A549 (cell line): ENCODE results near the gene LRRC74A.

ENCODE experiments used
- BHLHE40 ChIP-seq: IDR thresholded peaks from 2 replicates; pipeline ENCODE4 v1.6.1; 2012; ENCODE audit warnings: low read depth, low read length, inconsistent platforms
- CEBPB ChIP-seq, 2 experiments: fragments of >200 bp in 1 of 2; sonication (Bioruptor Twin) in 1 of 2; formaldehyde crosslinking in 1 of 2; IDR thresholded peaks; 2 replicates each; pipeline ENCODE4 v1.6.1; 2012 to 2016
- CTCF ChIP-seq: fragments of >200 bp; sonication (Bioruptor Twin); formaldehyde crosslinking; IDR thresholded peaks from 3 replicates; pipeline ENCODE4 v1.5.1; 2016
- ESRRA ChIP-seq: fragments of 150-350 bp; IDR thresholded peaks from 2 replicates; pipeline ENCODE4 v1.6.1; 2014; ENCODE audit warnings: mild to moderate bottlenecking, low read length, borderline replicate concordance
- HDAC2 ChIP-seq: fragments of 200-600 bp; sonication (generic); IDR thresholded peaks from 2 replicates; pipeline ENCODE4 v1.6.1; 2016
- KDM1A ChIP-seq: fragments of 200-600 bp; sonication (generic); IDR thresholded peaks from 2 replicates; pipeline ENCODE4 v1.6.1; 2016; ENCODE audit warnings: low read depth, mild to moderate bottlenecking
- KDM5A ChIP-seq: fragments of 200-600 bp; sonication (generic); IDR thresholded peaks from 2 replicates; pipeline ENCODE4 v1.6.1; 2016; ENCODE audit warnings: antibody characterized with exemption, mild to moderate bottlenecking
- MAX ChIP-seq: IDR thresholded peaks from 2 replicates; pipeline ENCODE4 v1.6.1; 2012
- POLR2AphosphoS2 ChIP-seq: conservative IDR thresholded peaks from 2 replicates; pipeline ENCODE4 v1.6.1; 2012; ENCODE audit warnings: low read length, improper control_type of control experiment, inconsistent platforms
- REST ChIP-seq: fragments of 200-600 bp; sonication (generic); IDR thresholded peaks from 2 replicates; pipeline ENCODE4 v1.6.1; 2016; ENCODE audit warnings: antibody characterized with exemption, mild to moderate bottlenecking, moderate library complexity
- RFX5 ChIP-seq: fragments of 450-650 bp; IDR thresholded peaks from 2 replicates; pipeline ENCODE4 v1.7.1; 2014; ENCODE audit warnings: antibody characterized with exemption, mild to moderate bottlenecking, moderate library complexity
- SREBF2 ChIP-seq: fragments of 450-650 bp; IDR thresholded peaks from 2 replicates; pipeline ENCODE4 v1.6.1; 2014; ENCODE audit warnings: mild to moderate bottlenecking, moderate library complexity
- USF2 ChIP-seq: fragments of 450-650 bp; IDR thresholded peaks from 2 replicates; pipeline ENCODE4 v1.6.1; 2014; ENCODE audit warnings: antibody characterized with exemption
- ZSCAN20 ChIP-seq: fragments of 250-450 bp; sonication (Bioruptor Pico); IDR thresholded peaks from 2 replicates; pipeline ENCODE4 v1.8.0; 2022; ENCODE audit warnings: mild to moderate bottlenecking, moderate library complexity

GRCh38 chr14:76900682-76901081 lies 74.5 kb downstream of the LRRC74A start:
- TF ChIP-seq CTCF (no peak), SREBF2 (no peak), USF2 (no peak), BHLHE40 (no peak), CEBPB (IDR thresholded peaks at IDR 0.05) (no peak), REST (no peak), KDM5A (no peak), RFX5 (no peak), POLR2AphosphoS2 (no peak), ESRRA (no peak), ZSCAN20 (CRISPR knock-in tag) (no peak), MAX (no peak), KDM1A (no peak), HDAC2 (no peak)
